Esophagus mucosa (tissue), 1 donor: Measurements from ENCODE around the gene LGALS9. TPM values are rescaled to one million over a fixed set of nuclear protein-coding genes. Genes with fewer than 3 reads are reported as not detected.

Experiments used
- total RNA-seq: library from RNA; stranded (reverse); gene quantifications from one replicate; pipeline ENCODE4 v1.2.4, GENCODE V29; 2023
- donor health status: DM: yes; HTN: yes; CAD: no.

Gene LGALS9
- total RNA-seq, 1 donor from 2014 or later, result 22.6 TPM

Other genes starting within 250 kb of the LGALS9 start
- 31.0 TPM for gene KSR1, start 174.7 kb upstream of the LGALS9 start, total RNA-seq
- gene NOS2, start 169.3 kb downstream of the LGALS9 start, total RNA-seq, result not detected